IPS-NIHi11 (cell line): ENCODE results near the gene MAPK11.

ENCODE experiments used
- DNase-seq: peaks from one replicate; pipeline ENCODE4 v3.0.0; 2012; ENCODE audit warnings: mixed read lengths, low spot score

MAPK11 gene

GRCh38 chr22:50269970-50270665, at the start of gene MAPK11:
Gene MAPK11, minus strand, starts transcription at chr22:50270380. Its CDS starts 88 bp downstream, at chr22:50270292.
- DNase-seq, result no peak

GRCh38 chr22:50319503-50319951, 49.3 kb upstream of the MAPK11 start:
- DNase-seq, result peak; percentile 6

- DNase-seq, result peak; percentile 3
These were observed 48.7 kb upstream of the MAPK11 start for GRCh38 chr22:50318698-50319411.

GRCh38 chr22:50318356-50318697, 48.1 kb upstream of the MAPK11 start:
- DNase-seq, result peak; percentile 16

- peak; percentile 3 for DNase-seq
These were observed 47.5 kb upstream of the MAPK11 start for GRCh38 chr22:50317674-50318073.

GRCh38 chr22:50317178-50317577, 47.0 kb upstream of the MAPK11 start:
- peak; percentile 23 for DNase-seq

GRCh38 chr22:50316114-50317065, 46.2 kb upstream of the MAPK11 start:
- peak; percentile 14 for DNase-seq

GRCh38 chr22:50315289-50316113, 45.3 kb upstream of the MAPK11 start:
- DNase-seq, result peak; percentile 4

GRCh38 chr22:50314455-50315288, 44.5 kb upstream of the MAPK11 start:
- DNase-seq, result peak; percentile 46

GRCh38 chr22:50314081-50314454, 43.9 kb upstream of the MAPK11 start:
- peak; percentile 1 for DNase-seq

- peak; percentile 4 for DNase-seq
These were observed 43.4 kb upstream of the MAPK11 start for GRCh38 chr22:50313600-50313999.

GRCh38 chr22:50313021-50313420, 42.8 kb upstream of the MAPK11 start:
- DNase-seq, result peak; percentile 0

GRCh38 chr22:50312371-50312770, 42.2 kb upstream of the MAPK11 start:
- no peak for DNase-seq

- DNase-seq, result no peak
These were observed 41.6 kb upstream of the MAPK11 start for GRCh38 chr22:50311606-50312351.

GRCh38 chr22:50310949-50311444, 40.8 kb upstream of the MAPK11 start:
- no peak for DNase-seq

- DNase-seq, result no peak
These were observed 40.0 kb upstream of the MAPK11 start for GRCh38 chr22:50310031-50310722.

GRCh38 chr22:50309601-50309991, 39.4 kb upstream of the MAPK11 start:
- DNase-seq, result no peak

- DNase-seq, result no peak
These were observed 38.9 kb upstream of the MAPK11 start for GRCh38 chr22:50308986-50309600.

- no peak for DNase-seq
These were observed 38.4 kb upstream of the MAPK11 start for GRCh38 chr22:50308597-50308935.
